Epithelial cell of proximal tubule (primary cell): Measurements from ENCODE around the gene MRM2. TPM values are rescaled to one million over a fixed set of nuclear protein-coding genes. Genes with fewer than 3 reads are reported as not detected.

ENCODE experiments used
- DNase-seq: peaks from one replicate; pipeline ENCODE4 v3.0.0-alpha.2; 2011; ENCODE audit warnings: low read depth
- H3K4me3 ChIP-seq: 2 replicates; pipeline ENCODE4 v1.5.1; 2011; ENCODE audit warnings: low read depth, mild to moderate bottlenecking, low read length
- CTCF ChIP-seq: conservative IDR thresholded peaks from 2 replicates; pipeline ENCODE4 v1.5.1; 2012; ENCODE audit warnings: low read depth, mild to moderate bottlenecking, low read length
- total RNA-seq: library from RNA; depleted of rRNA; stranded (reverse); fragments of >200 nt; gene quantifications from 2 replicates; pipeline ENCODE4 v1.2.3, GENCODE V29; 2015

Gene MRM2
- total RNA-seq, 1 donor from 2014 or later, result 26.1 TPM

- H3K4me3 ChIP-seq, result no peak overlapping the region
- DNase-seq, result no peak
- TF ChIP-seq CTCF, result no peak
Observed at GRCh38 chr7:2283074-2283473, 41.1 kb upstream of the MRM2 start.

DNA sequence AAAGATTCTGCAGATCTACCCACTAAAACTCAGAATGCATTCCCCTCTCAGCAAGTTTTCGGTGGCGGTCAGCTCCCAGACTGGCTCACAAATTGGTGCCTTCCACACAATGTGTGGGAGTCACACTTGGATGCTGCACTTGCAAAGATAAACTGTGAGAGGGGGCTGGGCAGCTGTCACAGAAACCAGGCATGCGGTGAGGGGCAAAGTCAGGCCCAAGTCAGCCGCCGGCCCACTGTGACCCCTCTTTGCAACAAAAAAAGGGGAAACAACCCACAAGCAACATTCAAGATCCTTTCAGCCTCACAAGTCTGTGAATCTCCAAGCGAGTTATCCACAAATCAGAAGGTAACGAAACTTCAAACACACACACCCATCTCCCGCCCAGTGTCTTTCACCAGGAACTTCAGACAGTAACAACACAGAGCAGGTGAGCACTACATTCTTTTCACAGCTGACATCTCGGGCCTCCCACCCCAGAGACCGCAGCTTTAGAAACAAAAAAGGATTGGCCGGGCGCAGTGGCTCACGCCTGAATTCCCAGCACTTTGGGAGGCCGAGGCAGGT is 40.3 kb upstream of the MRM2 start:
- H3K4me3 ChIP-seq, result no peak overlapping the region
- no peak for TF ChIP-seq CTCF
- DNase-seq, result no peak

DNA sequence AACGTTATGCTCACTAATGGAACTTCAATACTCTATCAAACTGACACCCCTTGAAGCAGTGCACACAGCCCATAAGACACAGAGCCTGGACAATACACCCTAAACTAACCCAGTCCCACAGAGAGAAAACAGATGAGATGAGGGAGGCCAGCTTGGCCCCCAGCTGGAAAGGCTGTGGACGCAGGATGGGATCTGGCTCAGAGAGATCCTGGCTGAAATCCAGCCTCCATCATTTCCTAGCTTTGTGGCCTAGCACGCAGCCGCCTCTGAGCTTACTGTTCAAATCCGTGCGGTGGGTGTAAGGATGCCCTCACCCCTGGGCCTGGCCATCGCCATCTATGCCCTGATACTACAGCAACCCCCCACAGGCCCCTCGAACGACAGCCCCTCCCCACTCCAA is 39.5 kb upstream of the MRM2 start:
- TF ChIP-seq CTCF, result no peak
- DNase-seq, result no peak
- H3K4me3 ChIP-seq, result no peak overlapping the region

DNA sequence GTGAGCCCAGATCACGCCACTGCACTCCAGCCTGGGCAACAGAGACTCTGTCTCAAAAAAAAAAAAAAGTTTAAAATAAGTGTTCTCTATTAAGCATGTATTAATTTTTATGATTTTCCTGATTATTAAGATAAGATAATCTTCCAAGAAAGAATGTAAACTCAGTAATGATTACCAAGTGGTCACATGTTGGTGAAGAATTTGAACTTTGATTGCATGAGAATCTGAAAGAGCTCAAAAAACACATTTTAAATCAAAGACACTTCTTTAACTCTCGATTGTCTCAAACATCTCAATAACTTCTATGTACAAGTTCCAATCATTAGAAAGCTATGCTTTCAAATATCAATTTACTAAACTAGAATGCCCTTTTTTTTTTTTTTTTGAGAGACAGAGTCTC is 38.4 kb upstream of the MRM2 start:
- TF ChIP-seq CTCF, result no peak
- no peak overlapping the region for H3K4me3 ChIP-seq
- no peak for DNase-seq

- H3K4me3 ChIP-seq, result no peak overlapping the region
- no peak for DNase-seq
- no peak for TF ChIP-seq CTCF
Observed at GRCh38 chr7:2279896-2280295, 37.9 kb upstream of the MRM2 start.

- DNase-seq, result no peak
- no peak for TF ChIP-seq CTCF
- H3K4me3 ChIP-seq, result no peak overlapping the region
Observed at GRCh38 chr7:2278026-2278425, 36.0 kb upstream of the MRM2 start.

GRCh38 chr7:2276107-2276506 is 34.1 kb upstream of the MRM2 start:
- no peak for TF ChIP-seq CTCF
- DNase-seq, result no peak
- no peak overlapping the region for H3K4me3 ChIP-seq
